ENCODE results near the gene STK39.
A peak's percentile ranks its signal among the peaks of the same experiment; 100 is the strongest.

Gene STK39

DNA sequence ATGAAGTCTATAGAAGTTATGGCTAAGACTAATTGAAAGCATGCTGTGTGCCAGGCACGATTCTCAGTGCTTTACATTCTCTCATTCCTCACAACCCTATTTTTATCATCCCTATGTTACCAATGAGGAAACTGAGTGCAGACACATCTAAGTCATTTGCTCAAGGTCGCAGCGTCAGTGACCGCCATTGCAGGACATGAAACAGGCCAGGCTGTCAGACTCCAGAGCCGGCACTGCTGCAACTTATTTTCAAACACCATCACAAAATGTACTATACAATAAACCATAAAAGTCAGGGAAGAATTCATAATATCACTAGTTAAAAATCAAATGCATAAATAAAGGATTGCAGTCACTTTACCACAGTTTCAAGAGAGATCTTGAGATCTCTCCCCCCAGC, 5.6 kb downstream of the STK39 start:
- no peak for DNase-seq

DNA sequence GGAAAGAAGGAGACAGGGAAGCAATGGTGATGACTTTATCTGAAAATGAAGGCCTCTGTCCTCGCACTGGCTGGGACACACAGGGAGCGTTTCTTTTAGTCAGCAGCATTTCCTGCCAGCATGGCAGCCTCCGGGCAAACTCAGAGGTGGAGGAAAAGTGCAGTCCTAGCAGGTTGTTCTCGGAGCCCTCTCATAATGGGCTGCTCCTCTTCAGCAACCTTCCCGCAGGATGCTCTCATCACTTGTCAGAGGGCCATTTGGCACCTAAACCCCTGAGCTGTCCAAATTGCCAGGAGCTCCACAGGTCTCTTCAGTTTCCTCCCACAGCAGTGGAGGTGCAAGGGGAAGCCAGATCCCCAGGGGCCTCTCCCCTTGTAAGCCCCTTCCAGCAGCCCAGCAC, 6.2 kb downstream of the STK39 start:
- DNase-seq, result no peak

DNA sequence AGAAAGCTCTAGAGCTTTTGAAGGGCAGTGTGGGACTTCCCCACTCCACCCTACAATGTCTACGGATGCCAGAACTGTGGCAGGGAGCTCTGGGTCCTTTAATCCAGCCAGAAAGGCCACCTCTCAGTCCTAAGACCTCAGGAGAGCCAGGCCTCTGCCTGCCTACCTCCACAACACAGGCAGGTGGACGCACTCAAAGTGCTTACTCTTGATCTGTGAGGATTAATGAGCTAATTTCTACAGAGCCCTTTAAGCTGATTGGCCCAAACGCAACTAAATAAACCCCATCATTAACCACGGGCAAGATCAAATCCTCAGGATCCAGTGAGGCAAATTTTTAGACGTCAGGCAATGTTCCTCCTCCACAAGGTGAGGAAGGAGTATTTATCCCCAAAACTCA, 8.1 kb downstream of the STK39 start:
- DNase-seq, result no peak

DNA sequence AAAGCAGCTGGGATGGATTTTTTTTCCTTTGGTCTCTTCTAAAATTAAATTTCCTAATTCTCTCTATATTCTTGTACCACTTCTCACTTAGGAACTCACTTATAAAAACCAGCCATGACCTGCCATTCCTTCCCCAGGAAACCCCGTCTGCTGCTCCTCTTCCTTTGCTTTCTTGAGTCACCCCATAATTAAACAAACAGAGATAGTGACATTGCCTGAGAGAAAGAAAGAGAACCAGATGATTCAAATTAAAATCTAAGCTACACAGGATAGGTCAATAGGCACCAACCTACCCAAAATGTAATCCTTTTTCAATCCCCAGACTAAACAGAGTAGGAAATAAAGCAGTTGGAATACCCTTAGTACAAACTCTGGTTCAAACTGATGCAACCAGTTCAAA, 9.7 kb downstream of the STK39 start:
- DNase-seq, result no peak

DNA sequence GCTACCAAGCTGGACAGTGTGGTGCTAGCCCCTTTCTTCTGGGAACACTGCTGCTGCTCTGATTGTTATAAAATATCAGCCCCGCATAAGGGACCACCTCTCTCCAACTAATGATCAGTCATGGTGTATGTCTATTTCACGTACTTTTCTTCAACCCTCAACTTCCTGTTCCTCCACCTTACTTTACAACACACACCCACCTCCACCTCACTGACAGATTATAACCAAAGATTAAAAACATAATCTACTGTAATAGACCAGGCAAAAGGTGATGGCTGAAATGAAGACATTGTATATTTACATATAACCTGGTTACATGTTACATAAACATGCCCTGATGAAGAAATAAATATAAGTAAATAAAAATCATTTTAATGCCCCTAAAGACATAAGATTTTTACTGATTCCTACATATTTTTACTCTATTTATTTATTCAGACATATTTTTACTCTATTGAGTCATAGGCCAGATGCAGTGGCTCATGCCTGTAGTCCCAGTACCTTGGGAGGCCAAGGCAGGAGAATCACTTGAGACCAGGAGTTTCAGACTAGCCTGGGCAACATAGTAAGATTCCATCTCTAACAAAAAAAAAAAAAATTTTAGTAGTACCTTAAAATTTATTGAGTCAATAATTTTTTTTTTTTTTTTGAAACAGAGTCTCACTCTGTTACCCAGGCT, 12.8 kb downstream of the STK39 start:
- DNase-seq, result no peak

DNA sequence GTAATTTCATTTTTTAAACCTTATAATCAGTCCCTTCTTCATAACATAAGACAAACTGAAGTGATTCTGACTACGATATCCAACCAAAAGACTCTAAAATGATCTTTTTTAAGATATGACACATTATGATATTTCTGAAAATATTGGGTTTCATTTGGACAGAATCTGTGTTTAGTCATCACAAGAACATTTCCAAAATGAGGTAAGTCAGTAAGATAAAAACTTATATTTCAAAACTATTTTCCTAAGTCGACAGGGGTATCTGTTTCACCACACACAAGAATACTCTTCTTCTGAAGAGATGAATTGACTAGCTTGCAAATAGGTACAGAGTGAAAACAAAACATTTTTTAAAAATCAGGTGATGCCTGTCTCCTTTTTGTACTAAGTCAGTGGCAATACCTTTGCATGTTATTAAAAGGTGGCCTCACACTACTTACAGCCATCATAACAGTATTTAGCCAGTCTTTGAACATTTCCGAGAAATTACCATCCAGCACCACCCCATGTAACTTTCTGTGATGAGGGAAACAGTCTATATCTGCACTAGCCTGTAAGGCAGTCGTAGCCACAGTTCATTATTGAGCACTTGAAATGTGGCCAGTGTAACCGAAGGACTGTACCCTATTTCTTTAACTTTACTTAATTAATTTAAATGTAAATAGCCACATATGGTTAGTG, 13.5 kb downstream of the STK39 start:
- no peak for DNase-seq

DNA sequence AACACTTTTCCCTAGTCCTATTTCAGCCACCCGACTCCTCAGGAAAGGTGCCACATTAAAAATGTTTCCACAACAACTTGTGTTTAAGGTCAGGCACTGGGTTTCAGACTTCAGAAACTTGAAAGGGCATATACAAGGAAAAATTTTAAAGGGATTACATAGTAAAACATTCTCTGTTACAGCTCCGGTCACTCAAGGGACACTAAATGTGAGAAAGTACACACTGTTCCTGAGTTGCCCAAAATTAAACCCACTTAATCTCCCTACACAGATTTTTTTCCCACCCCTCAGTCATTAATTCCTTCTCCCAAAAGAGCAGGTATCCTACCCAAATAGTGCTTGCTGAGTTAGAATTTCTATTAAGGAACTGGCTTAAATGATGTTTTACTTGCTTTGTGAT, 14.2 kb downstream of the STK39 start:
- no peak for DNase-seq

DNA sequence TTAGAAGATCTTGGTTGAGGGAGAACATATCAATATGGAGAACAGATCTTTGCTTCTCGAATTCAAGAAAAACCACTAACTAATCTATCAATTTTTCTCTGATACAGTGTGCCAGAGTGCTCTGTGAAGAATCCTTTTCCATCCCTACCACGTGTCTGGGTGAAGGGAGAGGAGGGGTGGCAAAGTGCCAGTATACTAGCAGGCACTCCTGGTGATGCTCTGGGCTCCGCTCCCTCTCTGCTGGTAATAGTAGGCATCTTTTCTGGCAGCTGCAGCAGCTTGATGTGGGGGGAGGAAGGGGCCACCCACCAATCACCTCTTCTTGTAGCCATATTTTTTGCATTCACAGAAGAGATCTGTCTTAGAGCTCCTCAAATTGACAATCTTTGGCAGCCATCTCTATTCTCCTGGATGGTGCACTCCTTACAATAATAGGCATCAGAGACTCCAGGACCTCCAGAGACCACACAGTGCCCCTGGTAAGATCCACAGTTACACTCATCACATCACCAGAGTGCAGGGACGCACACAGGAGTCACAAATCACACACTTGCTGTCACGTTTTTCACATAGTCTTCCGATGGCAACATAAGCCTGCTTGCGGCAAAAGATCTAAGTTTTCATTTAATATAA, 15.7 kb downstream of the STK39 start:
- DNase-seq, result no peak

DNA sequence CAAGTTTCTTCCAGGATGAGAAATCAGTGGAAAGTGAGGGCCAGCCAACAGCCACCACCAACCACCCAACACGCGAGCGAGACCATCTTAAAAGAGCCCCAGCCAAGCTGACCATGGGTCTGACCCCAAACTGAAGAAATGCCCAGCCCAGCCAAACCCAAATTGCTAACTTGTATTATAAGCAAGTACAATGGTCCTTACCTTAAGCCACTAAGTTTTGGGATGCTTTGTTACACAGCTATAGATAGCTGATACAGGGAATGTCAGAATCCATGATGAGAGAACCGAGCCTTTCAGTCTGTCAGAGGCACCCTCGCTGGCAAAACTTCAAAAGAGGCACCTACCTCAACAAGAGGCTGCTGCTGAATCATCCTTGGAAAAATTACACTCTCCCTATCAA, 17.0 kb downstream of the STK39 start:
- no peak for DNase-seq

DNA sequence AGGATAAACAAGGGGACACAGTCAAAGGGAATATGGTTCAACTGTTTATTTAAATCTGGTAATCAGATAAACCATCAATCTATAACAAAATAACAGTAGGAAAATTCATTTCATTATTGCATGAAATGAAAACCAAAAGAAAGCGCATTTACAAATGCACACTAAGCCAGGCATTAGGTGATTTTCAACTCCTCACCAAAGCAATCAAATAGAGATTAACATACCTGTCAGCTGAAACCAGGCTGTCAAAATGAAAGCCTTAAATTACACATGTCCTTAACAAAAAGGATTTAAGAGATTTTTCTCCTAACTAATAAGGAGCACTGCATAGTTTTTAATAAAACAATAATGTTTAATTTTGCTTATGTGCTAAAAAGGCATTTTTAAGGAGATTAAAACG, 23.0 kb downstream of the STK39 start:
- no peak for DNase-seq

DNA sequence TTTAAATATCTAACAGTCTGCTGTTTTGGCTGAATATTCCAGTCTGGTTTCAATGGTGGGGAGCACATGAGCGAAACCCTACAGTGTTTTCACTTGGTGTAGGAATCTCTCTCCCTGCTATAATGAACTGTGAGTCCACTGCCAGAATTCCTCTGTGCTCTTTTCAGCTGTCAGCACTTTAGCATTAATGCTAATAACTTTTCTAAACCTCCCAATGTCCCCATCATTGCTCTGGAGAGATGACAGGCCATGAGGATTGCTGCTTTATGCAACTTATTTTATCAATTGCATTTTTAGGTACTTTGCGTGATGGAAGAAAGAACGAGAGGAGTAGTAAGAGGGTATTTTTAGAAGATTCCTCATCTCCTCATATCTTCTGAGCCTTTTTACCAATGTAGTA, 25.3 kb downstream of the STK39 start:
- DNase-seq, result no peak

DNA sequence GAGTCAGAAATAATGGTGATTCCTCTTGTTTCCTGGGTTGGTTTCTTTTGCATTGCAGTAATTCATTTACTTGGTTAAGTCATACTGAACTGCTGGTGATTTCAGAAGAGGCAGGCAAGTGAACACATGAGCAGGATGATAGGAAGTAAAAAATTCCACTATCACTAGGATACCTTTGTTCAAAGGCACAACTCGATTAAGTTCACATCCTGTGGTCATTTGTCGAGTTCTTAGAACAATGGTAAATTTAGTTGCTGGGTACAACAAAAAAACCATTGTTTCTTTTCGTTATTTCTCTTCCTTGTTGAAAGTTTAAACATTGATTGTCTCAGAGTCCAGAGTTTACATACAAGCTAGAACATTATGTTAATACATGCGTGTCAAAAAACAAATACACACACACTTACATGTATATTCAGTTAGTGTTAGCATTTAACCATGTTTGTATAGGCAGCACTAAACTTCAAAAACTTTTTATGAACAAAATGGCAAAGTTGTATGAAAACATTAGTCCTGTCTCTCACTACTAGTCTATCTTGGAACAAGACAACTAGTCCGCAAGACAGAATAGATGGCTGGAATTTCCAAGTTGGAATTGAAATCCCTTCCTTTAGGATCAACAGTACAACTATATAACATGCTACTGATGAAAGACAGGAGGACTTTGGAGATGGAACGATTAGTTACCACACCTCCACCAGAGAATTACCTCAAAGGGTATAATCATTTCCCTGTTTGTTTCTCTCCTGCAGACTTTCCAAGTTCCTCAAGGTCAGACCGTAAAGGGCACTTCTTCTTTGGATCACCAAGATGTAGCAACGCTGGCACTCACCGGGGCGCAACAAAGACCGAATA, 26.2 kb downstream of the STK39 start:
- no peak for DNase-seq

DNA sequence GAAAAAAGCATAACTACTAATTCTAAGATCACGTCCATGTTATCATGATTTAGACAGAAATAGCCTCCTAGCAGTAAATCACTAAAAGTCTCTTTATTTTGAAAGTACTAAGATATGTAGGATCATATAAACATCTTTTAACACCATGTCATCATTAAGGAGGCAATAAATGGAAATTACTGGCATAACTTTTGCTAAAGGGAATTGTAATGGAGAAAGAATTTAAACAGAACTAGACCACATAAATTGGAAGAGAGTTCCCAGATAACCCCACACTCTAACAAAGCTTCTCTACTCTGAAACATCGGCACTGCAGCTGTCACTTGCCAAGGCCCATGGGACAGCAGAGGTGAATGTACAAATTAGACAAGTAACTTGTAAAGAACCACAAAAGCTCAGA, 29.5 kb downstream of the STK39 start:
- DNase-seq, result no peak

DNA sequence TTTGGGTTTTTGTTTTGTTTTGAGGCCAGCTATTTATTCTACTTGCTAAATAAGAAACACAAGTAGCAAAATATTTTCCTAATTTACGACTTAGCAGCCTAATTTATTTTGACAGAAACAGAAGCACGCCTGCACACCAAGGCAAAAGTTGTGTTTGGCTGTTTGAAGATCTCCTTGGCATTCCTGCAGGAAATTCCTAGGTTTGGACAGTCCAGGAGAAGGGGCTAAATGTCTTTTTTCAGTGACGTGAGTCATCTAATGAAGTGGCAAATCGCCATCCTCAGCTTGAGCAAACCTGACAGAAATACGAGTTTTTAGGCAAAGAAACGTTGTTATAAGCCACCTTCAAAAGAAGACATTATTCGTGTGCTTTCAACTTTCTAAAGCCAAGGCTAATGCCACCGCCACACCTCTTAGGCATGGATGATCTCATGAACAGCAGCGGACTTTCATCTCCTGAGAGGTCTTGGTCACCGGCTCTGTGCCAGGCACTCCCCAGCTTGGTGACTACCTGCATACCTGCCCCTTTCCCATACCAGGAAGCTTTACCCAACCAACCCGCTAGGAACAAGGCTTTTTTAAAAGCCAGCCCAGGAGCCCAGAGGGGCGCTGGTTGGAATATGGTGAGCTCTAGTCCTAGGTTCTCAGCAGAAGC, 30.9 kb downstream of the STK39 start:
- DNase-seq, result no peak

DNA sequence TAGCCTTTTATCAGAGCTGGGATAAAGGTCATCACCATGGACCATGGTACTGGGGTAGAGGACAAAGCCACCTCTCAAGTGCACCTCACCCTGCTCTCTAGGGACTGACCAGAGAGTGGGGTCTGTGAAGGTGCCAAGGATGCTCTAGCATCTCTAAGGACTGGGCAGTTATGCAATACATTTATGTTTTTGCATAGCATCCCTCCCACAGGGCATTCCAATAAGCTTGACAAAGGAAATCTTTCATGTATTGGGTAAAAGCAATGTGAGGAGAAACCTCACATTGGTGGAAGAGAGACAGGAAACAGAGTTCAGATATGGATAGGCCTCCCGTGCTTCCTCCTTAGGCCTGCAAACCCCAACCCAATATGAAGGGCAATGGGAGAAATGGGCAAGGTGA, 31.6 kb downstream of the STK39 start:
- no peak for DNase-seq

DNA sequence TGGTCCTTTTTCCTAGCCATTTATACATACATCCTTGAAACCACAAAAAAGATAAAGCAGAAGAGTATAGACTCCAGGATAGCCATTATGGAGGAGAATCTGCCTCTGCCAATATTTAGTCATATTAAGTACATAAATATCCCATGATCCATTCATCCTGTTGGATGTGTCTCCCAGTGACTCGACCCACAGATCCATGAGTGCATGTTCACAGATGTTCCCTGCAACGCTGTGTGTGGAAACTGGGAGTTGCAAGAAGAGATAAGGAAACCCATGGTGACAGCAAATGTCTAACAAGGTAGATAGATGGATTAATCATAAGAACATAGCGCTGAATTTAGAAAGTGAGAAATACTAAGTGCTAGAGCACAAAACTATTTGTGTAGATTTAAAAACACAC, 34.5 kb downstream of the STK39 start:
- no peak for DNase-seq

DNA sequence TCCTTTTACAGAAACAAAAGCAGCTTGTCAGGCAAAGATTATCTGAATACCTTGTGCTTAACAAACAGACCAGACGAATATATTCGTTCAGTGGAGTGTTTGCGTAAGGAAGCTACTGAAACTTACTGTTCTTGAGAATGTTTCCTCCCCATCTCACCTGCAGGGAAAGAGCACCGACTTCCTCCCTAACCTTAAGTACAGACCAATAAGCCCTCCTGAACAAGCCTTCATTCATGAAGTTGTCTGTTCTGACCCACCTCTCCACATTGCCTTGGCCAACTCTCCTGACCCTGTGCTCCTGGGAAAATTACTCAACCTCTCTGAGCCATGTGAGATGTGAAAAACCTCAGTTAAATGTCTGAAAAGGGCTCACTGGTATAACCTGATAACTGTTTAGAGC, 35.2 kb downstream of the STK39 start:
- no peak for DNase-seq

DNA sequence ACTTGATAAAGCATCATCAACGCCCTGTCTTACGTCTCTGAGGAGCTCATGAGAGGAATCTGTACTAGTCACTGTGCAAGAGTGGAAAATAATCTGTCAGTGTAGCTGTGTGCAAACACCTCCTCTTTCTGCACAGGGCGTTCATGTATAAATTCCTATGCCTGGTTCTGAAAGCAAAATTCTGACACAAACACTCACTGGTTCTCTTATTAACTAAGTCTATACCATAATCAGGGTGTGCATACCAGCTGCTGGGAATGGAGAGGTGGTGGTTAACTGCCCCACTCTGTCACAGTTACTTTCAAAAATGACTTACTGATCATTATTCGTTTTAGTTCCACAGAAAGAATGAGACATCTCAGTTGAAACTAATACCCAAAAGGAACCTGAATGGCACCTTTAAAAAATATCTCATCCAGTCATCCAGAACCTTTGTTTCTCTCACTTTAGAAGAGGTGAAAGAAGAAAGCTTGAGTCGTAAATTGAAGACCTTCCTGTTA, 35.7 kb downstream of the STK39 start:
- no peak for DNase-seq

DNA sequence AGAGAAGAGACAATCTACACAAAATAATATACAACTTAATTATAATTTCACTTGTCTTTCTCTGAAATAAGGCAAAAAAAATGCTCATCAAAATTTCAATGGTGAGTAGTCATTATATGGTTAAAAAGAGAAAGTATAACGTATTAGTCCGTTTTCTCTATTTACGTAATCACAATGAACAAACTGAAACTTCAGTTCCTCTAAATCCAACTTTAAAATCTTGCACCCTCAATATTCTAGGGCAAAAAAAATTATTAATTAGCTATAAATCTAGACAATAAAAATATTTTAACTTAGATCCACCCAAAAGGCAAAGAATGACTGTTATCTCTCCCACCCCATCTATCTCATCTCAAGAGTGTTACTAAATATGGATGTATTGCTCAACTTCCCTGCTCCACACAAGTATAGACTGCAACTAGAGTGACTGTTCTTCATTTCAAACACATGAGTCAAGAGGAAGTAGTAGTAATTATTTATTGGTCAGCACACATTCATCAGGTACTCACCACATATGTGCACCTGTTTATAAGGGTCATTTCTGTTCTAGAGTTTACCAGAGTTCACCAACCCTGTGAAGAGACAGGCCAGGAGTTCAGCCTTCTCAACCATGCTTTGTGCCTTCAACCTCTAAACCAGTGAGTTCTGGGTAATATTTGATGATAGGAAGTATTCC, 36.4 kb downstream of the STK39 start:
- peak; percentile 45 for DNase-seq

DNA sequence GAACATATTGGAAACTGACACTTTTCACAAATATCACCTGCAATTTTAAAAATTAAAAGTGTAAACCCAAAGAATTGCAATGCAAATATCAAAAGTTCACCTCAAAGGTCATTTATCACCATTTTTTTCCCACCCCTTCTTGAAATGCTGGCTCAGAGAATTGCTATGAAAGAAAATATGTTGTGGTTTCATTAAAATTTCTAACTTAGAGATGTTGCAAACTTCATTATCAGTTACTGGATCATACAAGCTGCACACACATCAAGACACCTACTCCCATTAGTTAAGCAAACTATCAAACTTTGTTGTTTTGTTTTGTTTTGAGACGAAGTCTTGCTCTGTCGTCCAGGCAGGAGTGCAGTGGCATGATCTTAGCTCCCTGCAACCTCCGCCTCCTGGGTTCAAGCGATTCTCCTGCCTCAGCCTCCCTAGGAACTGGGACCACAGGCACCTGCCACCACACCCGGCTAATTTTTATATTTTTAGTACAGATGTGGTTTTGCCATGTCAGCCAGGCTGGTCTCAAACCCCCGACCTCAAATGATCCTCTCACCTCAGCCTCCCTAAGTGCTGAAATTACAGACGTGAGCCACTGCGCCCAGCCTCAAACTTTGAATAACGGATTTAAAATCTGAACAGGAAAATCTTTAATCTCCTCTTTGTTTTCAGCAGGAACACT, 37.0 kb downstream of the STK39 start:
- no peak for DNase-seq

DNA sequence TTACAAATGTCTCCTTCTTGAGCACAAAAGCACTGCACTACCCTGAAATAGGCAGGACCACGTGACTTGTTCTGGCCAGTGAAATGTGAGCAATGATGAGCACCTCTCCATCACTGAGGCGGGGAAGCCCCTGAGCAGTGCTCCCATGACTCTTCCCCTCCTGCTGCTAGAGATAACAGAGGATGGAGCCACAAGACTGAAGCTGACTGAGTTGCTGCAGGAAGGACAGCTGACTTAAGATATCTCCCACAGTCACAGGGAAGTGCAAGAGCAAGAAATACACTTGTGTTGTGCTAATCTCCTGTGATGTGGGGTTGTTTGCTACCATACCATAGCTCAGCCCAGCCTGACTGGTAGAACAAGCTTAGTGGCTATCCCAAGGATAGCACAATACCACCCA, 38.7 kb downstream of the STK39 start:
- DNase-seq, result peak; percentile 77

DNA sequence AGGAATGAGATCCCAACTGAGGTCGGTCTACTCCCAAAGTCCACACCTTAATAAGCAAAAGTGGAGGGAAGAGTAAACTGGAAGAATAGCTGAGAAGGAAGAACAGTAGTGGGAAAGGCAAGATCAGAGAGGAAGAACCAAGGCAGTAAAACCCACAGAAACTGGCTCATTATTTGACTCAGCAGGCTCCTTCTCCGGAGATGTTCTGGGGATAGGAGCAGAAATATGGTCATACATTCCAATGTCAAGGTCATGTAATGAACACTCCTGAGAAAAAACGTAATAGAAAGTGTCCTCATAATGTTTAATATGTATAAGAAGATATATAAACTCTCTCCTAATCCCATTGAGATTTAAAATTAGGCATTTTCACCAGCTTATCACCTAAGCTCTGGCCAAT, 39.5 kb downstream of the STK39 start:
- no peak for DNase-seq

All from OCI-M1 (cell line).